Femur (tissue), 1 donor: ENCODE data around the gene ELOVL2.
A peak's percentile ranks its signal among the peaks of the same experiment; 100 is the strongest.

Experiments used
- DNase-seq: peaks from one replicate; pipeline ENCODE4 v3.0.0-alpha.2; 2017

ELOVL2 gene

GRCh38 chr6:11055127-11055627, 11.1 kb upstream of the ELOVL2 start:
- no peak for DNase-seq

- DNase-seq = no peak
Measured at GRCh38 chr6:11054722-11055121, 10.6 kb upstream of the ELOVL2 start.

DNA sequence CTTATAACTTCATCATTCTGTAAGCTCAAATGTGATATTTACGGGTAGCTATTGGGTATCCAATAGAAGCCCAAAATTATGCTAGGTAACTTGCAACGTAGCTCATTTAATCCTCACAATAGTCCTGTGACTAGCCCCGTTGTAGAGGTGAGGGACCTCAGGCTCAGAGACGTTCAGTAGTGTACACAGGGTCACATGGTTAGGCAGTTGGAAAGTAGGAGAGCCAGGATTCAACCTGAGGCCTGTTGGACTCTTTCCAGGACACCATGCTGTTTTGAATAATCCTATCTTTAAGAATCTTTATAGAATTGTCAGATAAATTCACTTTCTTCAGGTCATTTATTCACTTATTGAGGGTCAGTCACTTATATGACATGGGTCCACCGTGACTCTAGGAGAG, 9.2 kb upstream of the ELOVL2 start:
- no peak for DNase-seq

GRCh38 chr6:11050731-11051130, 6.6 kb upstream of the ELOVL2 start:
- DNase-seq = no peak

DNA sequence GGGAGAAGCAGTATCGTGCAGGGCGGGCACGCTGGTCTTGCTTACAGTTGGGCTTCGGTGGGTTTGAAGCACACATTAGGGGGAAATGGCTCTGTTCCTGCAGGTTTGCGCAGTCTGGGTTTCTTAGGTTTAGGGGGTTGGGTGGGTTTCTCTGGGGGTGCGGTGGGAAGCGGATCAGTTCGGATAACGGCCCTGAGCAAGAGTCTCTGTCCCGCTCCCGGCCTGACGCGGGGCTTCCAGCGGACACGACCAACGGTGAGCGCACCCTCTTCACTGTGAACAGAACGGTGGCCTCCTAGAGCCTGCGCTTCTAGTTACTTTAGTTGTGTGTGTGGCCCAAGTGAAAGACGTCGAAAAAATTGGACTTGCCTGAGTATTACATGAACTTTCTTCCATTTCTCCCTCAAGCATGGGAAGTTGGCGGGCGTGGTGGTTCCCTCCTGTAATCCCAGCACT, 635 bp upstream of the ELOVL2 start:
- DNase-seq = no peak

GRCh38 chr6:11043378-11043960, 636 bp downstream of the ELOVL2 start:
- DNase-seq = peak; percentile 23

DNA sequence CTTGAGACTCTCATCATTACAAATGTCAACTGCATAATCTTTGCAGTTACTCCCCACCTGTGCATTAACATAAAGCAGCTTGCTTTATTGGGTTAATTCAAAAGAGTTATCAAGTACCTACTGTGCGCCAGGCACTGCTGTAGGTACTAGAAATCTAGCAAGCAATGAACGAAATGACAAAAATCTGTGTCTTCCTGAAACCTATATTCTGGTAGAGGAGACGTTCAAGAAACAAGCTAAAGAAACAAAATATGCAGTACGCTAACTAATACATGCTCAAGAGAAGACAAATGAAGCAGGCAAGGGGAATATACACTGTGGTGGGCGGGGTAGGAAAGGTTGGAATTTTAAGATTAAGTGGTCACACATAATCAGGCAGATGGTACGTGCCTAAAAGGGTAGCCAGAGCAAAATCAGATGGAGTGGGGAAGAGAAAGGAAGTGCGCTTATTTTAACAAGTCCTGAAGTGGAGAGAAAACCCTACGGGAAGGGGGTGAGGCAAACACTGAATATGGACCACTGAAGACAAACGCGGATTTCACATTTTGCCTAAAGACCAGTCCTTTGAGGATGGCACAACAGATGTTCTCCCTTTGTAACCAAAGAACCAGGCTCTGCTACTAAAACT, 1.2 kb downstream of the ELOVL2 start:
- DNase-seq = no peak

DNA sequence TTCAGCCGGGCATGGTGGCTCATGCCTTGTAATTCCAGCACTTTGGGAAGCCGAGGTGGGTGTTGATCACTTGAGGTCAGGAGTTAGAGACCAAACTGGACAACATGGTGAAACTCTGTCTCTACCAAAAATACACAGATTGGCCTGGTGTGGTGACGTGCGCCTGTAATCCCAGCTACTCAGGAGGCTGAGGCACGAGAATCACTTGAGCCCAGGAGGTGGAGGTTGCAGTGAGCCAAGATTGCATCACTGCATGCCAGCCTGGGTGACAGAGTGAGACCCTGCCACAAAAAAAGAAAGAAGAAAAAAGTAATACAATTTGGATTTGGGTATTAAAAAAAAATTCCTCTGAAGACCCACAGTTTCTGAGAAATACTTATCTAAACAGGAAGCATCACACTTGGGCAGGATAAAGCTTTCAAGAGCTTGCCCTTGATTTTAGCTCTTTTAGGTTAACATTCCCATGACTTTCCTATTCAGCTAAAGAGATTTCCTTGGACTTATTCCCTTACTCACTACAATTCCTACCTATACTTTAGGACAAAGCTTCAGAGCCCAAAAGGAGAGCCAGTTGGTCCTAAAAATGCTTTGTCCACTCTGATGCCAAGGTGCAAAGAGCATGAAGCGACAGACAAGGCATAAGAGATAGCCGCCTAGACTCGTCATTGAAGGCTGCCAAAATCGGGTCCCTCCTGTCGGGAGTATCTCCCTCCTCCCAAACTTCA, 1.9 kb downstream of the ELOVL2 start:
- no peak for DNase-seq

- DNase-seq = no peak
Measured at GRCh38 chr6:11040134-11040533, 4.0 kb downstream of the ELOVL2 start.

- no peak for DNase-seq
Measured at GRCh38 chr6:11039040-11039439, 5.1 kb downstream of the ELOVL2 start.

- DNase-seq = no peak
Measured at GRCh38 chr6:11036977-11037430, 7.1 kb downstream of the ELOVL2 start.

DNA sequence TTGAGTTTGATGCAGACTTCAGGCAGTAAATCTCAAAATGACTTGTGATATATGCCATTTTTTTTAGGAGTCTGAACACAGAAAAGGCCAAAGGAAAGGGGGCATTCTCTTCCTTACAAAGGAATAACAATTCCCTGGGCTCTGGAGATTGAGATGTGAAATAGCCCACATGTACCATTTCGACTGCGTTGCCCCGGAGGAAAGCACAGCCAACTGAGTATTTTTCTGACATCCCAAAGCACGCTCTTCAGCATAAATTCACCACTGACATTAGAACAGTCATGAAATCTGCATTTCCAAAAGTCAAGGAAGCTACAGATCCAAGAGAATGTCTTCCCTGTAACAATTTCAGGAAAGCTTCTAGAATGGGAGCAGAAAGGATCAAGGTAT, 7.8 kb downstream of the ELOVL2 start:
- no peak for DNase-seq

DNA sequence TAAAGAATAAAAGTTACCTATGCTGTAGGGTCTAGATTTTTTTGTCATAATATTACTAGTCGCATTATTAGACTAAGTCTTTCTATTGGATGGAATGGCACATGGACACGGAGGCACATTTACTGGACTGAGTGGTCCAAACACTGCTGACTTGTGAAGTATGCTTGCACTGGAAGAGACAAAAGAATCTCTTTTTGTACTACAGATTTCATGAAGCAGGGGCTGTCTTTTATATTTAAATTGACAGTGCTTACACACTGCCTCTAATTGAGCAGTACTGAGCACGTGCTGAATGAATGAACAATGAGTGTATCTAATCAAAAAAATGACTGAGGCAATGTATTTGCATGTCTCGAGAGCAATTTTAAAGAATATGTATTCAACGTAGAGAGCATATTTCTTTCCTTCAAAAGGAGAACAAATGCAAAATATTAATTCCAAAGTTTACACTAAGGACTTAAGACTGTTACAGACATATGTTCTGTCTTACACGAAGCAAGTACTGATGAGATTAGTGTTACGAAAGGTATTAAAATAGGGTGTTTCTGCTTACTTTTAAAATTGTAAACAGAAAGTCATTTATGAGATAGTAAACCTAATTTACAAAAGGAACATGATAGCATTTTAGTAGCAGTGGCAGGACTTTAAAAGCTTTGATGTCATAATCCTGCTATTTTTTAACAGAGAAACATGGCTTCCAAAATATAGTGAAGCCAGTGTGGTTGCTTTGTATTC, 8.3 kb downstream of the ELOVL2 start:
- DNase-seq = no peak

- DNase-seq = no peak
Measured at GRCh38 chr6:11033825-11034224, 10.3 kb downstream of the ELOVL2 start.

DNA sequence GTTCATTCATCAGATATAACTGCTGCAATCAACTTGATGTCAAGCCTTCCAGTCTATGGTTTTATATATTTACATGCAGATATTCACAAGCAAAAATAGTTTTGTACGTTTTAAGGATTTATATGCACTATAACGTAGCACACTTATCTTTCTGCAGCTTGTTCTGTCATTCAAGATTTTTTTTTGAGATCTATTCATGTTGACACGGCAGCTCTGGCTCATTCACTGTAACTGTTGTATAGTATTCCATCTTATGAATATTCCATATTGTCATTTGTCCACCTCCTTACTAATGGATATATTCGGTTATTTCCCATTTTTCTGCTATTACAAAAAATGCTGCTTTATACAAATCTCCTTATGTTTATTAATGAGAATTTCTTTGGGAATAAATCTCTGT, 13.2 kb downstream of the ELOVL2 start:
- DNase-seq = no peak

DNA sequence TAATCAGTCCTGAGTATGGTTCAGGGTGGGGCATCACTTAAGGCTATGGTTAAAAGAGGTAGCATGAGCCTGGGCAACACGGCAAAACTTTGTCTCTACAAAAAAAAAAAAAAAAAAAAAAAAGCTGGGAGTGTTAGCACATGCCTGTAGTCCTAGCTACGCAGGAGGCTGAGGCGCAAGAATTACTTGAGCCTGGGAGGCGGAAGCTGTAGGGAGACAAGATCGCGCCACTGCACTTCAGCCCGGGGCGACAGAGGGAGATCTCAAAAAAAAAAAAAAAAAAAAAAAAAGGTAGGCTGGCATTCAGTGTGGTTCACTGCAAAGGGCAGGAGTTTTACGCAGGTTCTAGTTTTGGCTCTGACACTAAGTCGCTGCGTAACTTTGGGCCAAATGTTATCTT, 15.1 kb downstream of the ELOVL2 start:
- no peak for DNase-seq

GRCh38 chr6:11027565-11028110, 16.5 kb downstream of the ELOVL2 start:
- no peak for DNase-seq

DNA sequence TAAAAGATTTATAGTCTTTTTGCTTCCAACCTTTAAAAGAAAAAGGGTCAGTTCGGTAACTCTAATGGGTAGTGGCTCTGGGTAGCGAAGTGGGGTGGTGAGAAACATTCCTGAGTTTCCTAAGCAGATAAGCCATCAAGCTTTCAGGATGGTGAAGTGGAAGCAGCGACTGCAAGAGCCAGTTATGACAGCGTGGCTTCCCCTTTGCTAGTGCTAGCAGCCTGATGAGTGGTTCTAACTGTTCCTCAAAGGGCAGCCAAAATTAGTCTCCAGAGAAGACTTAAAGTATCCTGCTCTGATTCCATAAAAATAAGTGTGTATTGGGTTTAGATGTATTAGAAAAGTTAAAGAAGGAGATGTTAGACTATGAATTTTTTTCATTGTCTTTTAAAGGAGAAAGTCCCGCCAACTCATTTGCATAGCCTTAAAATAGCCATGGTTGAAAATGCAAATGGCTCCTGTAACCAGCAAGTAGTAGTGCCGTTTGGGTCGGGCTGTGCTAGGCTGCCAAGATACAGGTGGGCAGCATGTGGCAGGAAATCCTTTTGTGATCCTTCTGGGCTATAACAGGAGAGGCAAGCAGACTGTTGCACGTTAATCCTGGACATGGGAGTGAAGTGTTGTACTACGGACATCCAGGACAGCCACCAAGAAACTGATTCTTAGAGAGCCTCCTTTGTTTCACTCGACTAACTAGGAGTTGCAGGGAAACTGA, 18.0 kb downstream of the ELOVL2 start:
- DNase-seq = no peak

GRCh38 chr6:11025130-11025529, 19.0 kb downstream of the ELOVL2 start:
- no peak for DNase-seq

DNA sequence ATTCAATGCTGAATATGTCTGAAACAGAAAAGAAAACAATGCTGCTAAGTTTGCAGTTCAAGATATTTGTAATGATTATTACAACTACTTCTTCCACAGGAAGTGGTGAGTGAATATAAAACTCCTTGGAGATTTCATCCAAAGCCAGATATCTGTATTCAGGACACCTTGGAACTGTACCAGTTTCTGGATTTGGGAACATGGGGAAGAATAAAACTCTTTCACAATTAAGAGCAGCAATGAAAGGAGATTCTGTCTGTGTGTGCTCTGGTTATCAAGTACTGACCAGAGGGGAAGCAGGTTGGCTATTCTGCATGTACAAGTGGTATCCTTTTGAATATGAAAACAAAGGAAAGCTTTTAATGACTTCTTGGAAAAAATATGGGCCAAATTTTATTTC, 21.1 kb downstream of the ELOVL2 start:
- DNase-seq = no peak

- no peak for DNase-seq
Measured at GRCh38 chr6:11021714-11022113, 22.4 kb downstream of the ELOVL2 start.

- DNase-seq = no peak
Measured at GRCh38 chr6:11021003-11021402, 23.1 kb downstream of the ELOVL2 start.
